KOPT-K1 (cell line): ENCODE data around the gene LRIT3.
A peak's percentile ranks its signal among the peaks of the same experiment; 100 is the strongest.

ENCODE experiments used
- H3K27ac ChIP-seq: fragments of 200-600 bp; sonication (generic); 2 replicates; pipeline ENCODE4 v1.5.1; 2016; ENCODE audit warnings: antibody characterized with exemption, mild to moderate bottlenecking, low read depth, low read length; ENCODE audit not compliant: poor library complexity, severe bottlenecking
- H3K36me3 ChIP-seq: fragments of 200-600 bp; sonication (generic); 2 replicates; pipeline ENCODE4 v1.5.1; 2017; ENCODE audit warnings: antibody characterized with exemption, mild to moderate bottlenecking, low read length, moderate library complexity; ENCODE audit not compliant: insufficient read depth
- H3K9me3 ChIP-seq: fragments of 200-600 bp; sonication (generic); 2 replicates; pipeline ENCODE4 v1.5.1; 2017; ENCODE audit warnings: antibody characterized with exemption, low read length, mild to moderate bottlenecking; ENCODE audit not compliant: insufficient read depth, poor library complexity, severe bottlenecking

Gene LRIT3, protein sequence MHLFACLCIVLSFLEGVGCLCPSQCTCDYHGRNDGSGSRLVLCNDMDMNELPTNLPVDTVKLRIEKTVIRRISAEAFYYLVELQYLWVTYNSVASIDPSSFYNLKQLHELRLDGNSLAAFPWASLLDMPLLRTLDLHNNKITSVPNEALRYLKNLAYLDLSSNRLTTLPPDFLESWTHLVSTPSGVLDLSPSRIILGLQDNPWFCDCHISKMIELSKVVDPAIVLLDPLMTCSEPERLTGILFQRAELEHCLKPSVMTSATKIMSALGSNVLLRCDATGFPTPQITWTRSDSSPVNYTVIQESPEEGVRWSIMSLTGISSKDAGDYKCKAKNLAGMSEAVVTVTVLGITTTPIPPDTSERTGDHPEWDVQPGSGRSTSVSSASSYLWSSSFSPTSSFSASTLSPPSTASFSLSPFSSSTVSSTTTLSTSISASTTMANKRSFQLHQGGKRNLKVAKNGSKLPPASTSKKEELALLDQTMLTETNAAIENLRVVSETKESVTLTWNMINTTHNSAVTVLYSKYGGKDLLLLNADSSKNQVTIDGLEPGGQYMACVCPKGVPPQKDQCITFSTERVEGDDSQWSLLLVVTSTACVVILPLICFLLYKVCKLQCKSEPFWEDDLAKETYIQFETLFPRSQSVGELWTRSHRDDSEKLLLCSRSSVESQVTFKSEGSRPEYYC

DNA sequence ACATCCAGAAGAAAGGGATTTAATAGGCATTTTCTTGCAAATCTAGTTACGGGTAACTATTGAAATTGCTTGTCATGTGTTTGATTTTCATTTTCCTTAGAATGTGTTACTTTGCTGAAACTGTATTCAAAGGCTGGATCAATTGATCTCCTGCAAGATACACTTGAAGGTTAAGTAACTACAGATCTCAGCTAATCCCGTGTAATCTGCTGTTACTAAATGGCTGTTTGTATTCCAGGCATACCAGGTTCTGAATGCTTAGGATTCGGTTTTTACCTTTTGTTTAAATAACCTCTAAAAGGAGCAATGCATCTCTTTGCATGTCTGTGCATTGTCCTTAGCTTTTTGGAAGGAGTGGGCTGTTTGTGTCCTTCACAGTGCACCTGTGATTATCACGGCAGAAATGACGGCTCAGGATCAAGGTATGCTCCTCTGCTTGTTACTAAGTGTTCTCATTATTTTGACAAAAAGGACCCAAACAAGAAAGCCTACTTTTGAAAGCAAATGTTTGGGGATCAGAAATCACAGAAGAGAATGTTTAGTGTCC is at the start of gene LRIT3:
TSS of gene LRIT3 (plus strand) at position 212 of the 547 bp plus-strand sequence. CDS start at position 307, 95 bp downstream.
- H3K9me3 ChIP-seq = no peaks in the 10 kb centered on the region
- no peaks in the 10 kb centered on the region for H3K36me3 ChIP-seq
- H3K27ac ChIP-seq = no peak within 1 kb of the TSS

DNA sequence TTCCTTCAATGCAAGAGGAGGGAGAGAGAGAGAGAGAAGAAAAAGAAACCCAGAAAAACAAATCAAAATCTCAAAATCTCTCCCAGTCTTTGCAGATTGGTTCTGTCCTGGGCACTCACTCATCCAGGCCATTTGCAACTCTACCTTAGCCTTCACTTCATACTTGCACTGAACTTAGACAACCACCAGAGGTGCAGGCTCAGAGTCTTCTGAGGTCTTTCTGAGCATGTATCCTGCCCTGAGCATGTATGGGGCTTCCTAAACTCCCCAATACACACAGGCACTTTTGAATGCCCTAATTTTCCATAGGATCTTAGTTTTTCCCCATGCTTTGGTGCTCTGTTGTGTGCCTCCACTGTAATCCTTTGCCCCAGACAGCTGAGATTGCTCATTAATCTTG is 49.0 kb upstream of the LRIT3 start:
- peaks cover 22% of the 10 kb centered on the region for H3K9me3 ChIP-seq
- H3K36me3 ChIP-seq = no peaks in the 10 kb centered on the region
- no peak overlapping the region for H3K27ac ChIP-seq

DNA sequence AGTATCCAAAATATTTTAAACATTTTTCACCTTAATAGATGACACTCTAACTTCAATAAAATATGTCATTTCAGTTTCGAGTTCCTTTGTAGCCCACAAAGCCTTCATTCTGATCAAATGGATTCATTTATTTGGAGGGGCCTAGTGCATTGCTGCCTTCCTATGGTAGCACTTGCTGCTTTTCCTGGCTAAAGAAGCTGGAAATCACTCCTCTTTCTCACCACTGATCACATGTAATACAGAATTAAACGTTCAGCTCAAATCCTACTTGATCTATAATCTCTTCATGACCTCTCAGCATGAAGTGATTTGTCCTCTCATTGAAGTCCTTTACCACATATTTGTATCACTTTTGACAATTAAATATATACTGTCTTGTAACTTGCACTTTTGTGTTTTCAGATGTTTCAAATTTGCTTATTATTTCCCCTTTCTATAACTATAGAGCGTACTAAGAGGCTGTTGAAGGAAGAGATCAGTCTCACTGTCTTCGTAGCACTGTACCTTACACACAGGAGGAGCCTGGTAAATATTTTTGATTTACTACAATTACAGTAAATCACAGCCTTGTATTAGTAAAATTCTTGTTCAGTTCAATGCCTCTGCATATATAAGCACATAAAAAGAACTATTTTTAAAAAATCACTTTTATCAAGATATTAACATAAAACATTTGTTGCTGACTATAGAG is 46.7 kb upstream of the LRIT3 start:
- Histone ChIP-seq H3K27ac (no peak overlapping the region), H3K36me3 (no peaks in the 10 kb centered on the region), H3K9me3 (peaks cover 4% of the 10 kb centered on the region)

DNA sequence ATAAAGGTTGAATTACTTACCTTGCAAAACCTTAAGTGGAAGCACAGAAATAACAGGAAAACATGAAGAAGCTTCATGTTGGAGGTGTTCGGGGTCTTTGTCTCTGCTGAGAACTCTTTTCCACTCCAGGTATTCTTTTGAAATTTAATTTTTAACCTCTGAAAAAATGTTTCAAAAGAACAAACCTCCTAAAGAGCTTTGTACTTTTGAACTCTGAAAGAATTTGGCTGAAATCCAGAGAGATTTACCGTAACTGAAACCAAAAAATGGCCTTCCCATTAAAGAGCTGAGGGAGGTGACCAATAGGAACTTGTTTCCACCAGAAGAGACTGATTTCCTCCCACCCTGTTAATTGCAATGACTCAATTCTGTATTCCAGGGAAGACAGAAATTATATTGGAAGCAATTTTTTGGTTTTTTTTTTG is 46.0 kb upstream of the LRIT3 start, which contains the start of gene CFI:
TSS of gene CFI (minus strand) at position 105 of the 425 bp plus-strand sequence. CDS start at position 77, 28 bp downstream.
- Histone ChIP-seq H3K36me3 (no peaks in the 10 kb centered on the region), H3K9me3 (no peaks in the 10 kb centered on the region), H3K27ac (no peak within 1 kb of the TSS)

DNA sequence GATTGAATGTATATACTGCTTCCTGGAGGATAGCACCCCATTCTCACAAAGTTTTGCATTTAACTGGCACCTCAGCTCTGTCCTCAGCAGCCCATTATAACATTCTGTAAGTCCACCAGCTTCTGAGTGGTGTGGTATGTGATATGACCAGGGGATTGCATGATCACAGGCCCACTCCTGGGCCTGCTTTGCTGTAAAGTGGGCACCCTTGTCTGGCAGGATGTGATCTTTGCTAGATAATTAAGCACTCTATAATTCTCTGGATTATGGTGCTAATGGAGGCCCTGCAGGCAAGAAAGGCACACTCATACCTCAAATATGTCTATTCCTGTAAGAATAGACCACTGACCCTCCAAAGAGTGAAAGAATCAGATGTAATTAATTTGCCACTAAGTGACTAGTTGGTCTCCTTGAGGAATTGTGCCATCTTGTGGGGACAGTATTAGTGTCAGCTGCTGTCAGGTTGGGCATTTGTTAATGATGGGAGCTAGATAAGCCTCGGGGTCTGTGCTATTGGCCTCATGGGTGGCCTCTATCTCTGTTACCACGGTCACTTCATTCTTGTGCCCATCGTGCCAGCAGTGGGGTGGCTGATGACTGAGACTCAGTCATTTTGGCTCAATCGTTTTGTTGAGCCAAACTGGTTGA is 43.9 kb upstream of the LRIT3 start:
- no peak overlapping the region for H3K27ac ChIP-seq
- H3K36me3 ChIP-seq = no peaks in the 10 kb centered on the region
- no peaks in the 10 kb centered on the region for H3K9me3 ChIP-seq

DNA sequence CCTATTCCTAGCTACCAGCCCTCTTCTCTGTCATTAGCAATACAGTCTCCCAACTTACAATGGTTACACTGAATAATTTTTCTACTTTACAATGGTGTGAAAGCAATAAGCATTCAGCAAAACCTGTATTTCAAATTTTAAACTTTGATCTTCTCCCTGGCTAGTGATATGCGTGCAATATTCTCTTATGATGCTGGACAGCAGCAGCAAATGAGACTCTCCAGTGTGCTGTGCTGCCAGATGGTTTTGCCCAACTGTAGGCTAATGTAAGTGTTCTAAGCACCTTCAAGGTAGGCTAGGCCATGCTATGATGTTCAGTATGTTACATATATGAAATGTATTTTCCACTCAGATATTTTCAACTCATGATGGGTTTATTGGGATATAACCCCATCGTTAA is 38.3 kb upstream of the LRIT3 start:
- no peak overlapping the region for H3K27ac ChIP-seq

DNA sequence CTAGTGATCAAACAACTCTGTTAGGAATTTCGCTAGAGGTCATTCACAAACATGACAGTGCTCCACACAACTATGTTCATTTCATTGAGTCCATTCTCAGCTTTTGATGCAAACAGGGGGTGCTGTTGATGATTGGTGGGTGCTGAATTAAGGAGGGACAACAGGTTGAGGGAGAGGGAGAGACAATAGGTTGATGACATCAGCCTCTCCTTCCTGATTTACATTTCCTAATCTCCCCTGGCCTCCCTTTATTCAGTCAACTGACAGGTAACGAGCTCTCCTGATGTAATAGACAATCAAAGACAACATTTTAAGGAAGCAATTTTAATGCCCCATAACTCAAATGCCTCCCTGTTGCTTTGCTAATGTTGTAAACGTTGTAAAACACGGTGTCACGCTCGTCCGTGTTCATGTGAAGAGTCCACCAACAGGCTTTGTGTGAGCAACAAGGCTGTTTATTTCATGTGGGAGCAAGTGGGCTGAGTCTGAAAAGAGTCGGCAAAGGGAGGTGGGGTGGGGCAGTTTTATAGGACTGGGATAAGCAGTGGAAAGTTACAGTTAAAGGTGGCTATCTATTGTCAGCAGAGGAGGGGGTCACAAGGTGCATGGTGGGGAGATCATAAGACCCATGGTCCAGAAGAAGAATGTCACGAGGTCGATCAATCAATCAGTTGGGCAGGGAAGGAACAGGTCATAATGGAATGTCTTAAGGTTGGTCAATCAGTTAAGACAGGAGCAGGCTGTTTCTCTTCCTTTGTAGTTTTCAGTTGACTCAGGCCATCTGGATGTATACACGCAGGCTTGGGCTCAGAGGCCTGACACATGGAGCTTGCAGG is 37.1 kb upstream of the LRIT3 start:
- Histone ChIP-seq H3K27ac (no peak overlapping the region), H3K36me3 (no peaks in the 10 kb centered on the region), H3K9me3 (no peaks in the 10 kb centered on the region)

More for the DNA sequence above, 38.3 kb upstream of the LRIT3 start:
- Histone ChIP-seq H3K36me3 (no peaks in the 10 kb centered on the region), H3K9me3 (no peaks in the 10 kb centered on the region)

DNA sequence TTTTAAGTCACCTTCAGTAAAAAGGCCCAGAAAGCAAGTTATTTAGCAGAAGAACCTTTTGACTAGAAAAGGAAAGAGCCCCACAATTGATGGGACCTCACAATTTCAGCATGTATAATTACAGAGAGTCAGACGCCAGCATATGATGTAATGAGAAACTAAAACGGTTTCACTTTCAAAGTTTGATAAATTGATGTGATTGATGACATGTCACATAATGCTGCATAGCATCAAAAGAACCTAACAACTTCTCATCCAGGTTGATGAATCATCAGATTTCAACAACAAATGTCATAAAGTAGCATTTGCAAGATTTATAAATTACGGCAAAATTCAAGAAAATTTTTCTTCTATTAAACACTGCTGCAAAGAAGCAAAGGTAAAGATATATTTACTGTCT is 36.2 kb upstream of the LRIT3 start:
- Histone ChIP-seq H3K27ac (no peak overlapping the region), H3K9me3 (no peaks in the 10 kb centered on the region), H3K36me3 (no peaks in the 10 kb centered on the region)

DNA sequence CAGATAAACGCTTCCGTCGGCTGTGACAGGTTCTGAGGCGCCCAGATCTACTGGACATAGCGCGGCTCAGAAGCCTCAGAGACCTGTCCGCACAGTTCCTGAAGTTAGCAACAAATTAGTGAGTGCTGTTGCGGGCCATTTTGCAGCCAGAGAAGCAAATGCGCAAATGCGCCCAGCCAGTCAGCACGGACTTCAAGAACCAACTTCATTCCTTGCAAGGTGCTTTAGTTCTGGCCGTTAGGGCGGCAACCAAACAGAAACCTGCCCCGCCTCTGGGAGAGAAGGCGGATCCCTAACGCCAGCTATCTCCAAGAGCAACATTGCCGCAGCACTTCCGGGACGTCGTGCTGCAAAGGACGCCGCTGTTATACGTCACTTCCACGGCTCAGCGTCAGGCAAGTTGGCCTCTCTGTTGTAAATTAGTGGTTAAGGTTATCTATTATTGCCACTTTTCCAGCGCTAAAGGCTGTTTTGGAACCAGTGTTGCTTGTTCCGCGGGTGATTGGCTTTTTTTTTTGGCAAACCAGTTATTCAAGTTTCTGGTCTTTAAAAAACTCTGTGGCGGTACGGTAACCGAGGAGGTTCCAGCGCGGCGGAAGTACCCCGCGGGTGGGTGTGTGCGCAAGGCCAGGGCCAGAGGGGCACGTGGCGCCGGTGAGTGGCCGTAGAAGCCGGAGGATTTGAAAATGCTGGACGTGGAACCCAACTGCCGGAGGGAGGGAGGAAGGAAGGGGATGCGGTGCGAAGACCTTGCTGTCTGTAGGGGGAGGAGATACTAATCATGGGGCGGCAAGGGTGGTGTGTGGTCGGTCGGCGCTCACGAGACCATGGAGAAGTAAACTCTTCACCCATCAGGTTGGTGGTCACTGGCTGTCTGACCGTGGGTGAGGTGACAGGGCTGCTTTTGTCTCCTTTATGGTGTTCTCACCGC is 32.5 kb upstream of the LRIT3 start, which contains the start of gene GAR1:
TSS of gene GAR1 (plus strand) at position 612 of the 931 bp plus-strand sequence. CDS start 403 bp downstream, outside the sequence.
- Histone ChIP-seq H3K36me3 (peaks cover 36% of the 10 kb centered on the region), H3K27ac (peak within 1 kb of the TSS; percentile 74)

DNA sequence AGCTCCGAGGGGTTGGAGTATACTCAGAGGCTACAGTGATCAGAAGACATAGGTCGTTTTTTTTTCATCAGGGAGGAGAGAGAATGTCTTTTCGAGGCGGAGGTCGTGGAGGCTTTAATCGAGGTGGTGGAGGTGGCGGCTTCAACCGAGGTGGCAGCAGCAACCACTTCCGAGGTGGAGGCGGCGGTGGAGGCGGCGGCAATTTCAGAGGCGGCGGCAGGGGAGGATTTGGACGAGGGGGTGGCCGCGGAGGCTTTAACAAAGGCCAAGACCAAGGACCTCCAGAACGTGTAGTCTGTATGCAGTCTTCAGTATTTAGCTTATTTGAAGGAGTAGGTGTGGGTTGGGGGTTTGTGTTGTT is 31.8 kb upstream of the LRIT3 start:
- peaks cover 42% of the 10 kb centered on the region for H3K36me3 ChIP-seq
- peak overlapping the region; percentile 74 for H3K27ac ChIP-seq
- no peaks in the 10 kb centered on the region for H3K9me3 ChIP-seq

More for the DNA sequence above, 32.5 kb upstream of the LRIT3 start, which contains the start of gene GAR1:
- H3K9me3 ChIP-seq = no peaks in the 10 kb centered on the region

DNA sequence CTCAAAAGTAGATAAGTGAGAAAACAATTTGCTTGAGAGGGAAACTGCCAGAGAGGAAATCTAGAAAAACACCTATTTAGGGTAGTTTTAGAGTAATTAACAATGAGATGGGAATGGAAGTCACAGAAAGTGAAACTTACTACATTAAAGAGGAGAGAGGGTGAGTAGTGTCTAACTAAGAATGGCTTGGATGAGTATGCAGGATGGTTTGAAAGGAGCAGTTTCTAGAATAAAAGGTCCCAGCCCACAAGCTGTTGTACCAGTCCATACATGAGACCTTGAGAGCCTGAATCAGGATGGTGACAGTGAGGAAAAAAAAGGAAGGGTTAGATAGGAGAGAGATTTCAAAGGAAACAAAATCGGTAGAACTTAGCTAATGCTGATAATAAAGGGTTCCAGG is 31.0 kb upstream of the LRIT3 start:
- H3K36me3 ChIP-seq = peaks cover 50% of the 10 kb centered on the region
- no peaks in the 10 kb centered on the region for H3K9me3 ChIP-seq
- peak overlapping the region; percentile 74 for H3K27ac ChIP-seq

DNA sequence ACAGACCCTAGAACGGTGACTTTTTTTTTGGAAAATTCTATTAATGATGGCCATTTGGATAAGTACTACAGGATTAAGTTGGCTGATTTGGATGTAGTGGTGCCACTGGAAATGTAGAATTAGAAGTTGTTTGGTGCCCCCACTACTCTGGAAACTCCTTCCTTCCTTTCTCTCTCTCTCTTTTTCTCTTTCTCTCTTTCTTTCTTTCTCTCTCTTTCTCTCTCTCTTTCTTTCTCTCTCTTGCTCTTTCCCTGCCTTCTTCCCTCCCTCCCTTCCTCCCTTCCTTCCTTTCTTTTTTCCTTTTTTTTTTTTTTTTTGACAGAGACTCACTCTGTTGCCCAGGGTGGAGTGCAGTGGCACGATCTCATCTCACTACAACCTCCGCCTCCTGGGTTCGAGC is 29.6 kb upstream of the LRIT3 start:
- H3K9me3 ChIP-seq = no peaks in the 10 kb centered on the region
- H3K27ac ChIP-seq = no peak overlapping the region
- H3K36me3 ChIP-seq = peaks cover 64% of the 10 kb centered on the region

DNA sequence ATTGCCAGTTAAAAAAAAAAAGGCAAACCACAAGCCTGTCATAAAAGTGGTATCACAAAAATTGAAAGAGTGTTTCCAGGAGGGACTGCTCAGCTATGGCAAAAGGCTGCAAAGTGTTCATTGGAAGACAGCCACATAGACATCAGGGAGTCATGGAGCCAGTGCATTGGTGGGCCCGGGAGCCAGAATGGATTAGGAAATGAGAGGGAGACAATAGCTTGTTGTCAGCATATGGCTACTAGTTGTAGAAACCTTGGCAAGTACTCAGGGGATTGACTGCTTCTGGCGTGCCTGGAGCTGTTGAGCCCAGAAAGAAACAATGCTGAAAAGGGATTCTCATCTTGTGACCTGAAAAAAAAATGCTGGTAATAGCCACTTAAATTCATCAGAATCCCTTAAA is 27.3 kb upstream of the LRIT3 start:
- H3K9me3 ChIP-seq = no peaks in the 10 kb centered on the region
- H3K36me3 ChIP-seq = peaks cover 87% of the 10 kb centered on the region
- H3K27ac ChIP-seq = no peak overlapping the region
